Ascending aorta (tissue), 2 donors: ENCODE measurements around the gene ACY1. TPM values are rescaled to one million over a fixed set of nuclear protein-coding genes. Genes with fewer than 3 reads are reported as not detected.

Experiments
- DNase-seq, 2 donors: peaks; one replicate each; pipeline ENCODE4 v3.0.0-alpha.2; 2019; ENCODE audit warnings: low spot score in 2 of 2
- H3K27ac ChIP-seq, 2 donors: fragments of 200-600 bp; sonication (generic); one replicate each; pipeline ENCODE4 v1.5.1; 2016 to 2017; ENCODE audit warnings: mild to moderate bottlenecking in 1 of 2
- H3K27me3 ChIP-seq: fragments of 200-600 bp; sonication (generic); one replicate; pipeline ENCODE4 v1.5.1; 2017
- H3K36me3 ChIP-seq, 2 donors: fragments of 200-600 bp; sonication (generic); one replicate each; pipeline ENCODE4 v1.5.1; 2016
- H3K4me1 ChIP-seq, 2 donors: fragments of 200-600 bp; sonication (generic); one replicate each; pipeline ENCODE4 v1.5.1; 2016 to 2017; ENCODE audit warnings: mild to moderate bottlenecking in 1 of 2
- H3K4me3 ChIP-seq, 2 donors: fragments of 200-600 bp; sonication (generic); one replicate each; pipeline ENCODE4 v1.5.1; 2016 to 2017; ENCODE audit warnings: mild to moderate bottlenecking in 1 of 2
- H3K9me3 ChIP-seq, 2 donors: fragments of 200-600 bp; sonication (generic); one replicate each; pipeline ENCODE4 v1.5.1; 2016
- CTCF ChIP-seq, 3 experiments: fragments of 200-600 bp in 2 of 3; fragments of 450-650 bp in 1 of 3; sonication (generic) in 2 of 3; IDR thresholded peaks; one replicate each; pipeline ENCODE4 v1.5.1; 2016 to 2019; ENCODE audit warnings: antibody characterized with exemption in 3 of 3, mild to moderate bottlenecking in 1 of 3, moderate library complexity in 1 of 3
- intact Hi-C: fragments of 100-400 bp; cut with DNase I; formaldehyde crosslinking; loops from one replicate; pipeline ENCODE4 v1.15.1; 2023
- total RNA-seq: library from RNA; depleted of rRNA; stranded (reverse); fragments of >200 nt; gene quantifications from one replicate; pipeline ENCODE4 v1.1.0, GENCODE V29; 2016

The ACY1 gene
- total RNA-seq, 1 donor from 2014 or later, result 94.0 TPM

GRCh38 chr3:51941798-51942602 lies 41.3 kb upstream of the ACY1 start, which contains the start of the genes PARP3 and RRP9:
TSS of gene PARP3 (plus strand) at chr3:51942363. CDS start at chr3:51943356, 993 bp downstream.
TSS of gene RRP9 (minus strand) at chr3:51941904. CDS start at chr3:51941867, 37 bp downstream.
- Histone ChIP-seq H3K27ac (peak within 1 kb of the TSS; percentile 97 to 98), H3K9me3 (no peaks in the 10 kb centered on the region), H3K36me3 (peaks cover 6 to 20% of the 10 kb centered on the region in 2 donors), H3K27me3 (no peaks in the 10 kb centered on the region), H3K4me1 (peaks cover 14 to 23% of the 10 kb centered on the region in 2 donors), H3K4me3 (peak within 1 kb of the TSS; percentile 77 to 91)
- DNase-seq, result peak; percentile 100
- TF ChIP-seq CTCF (IDR thresholded peaks at IDR 0.05), result peak; percentile 99
- intact Hi-C loops, result loop anchor here (1.0 to 10.0 kb wide), 6 partner anchors 25 to 763 kb away; partner anchors contain the start of genes ABHD14B, DUSP7, GLT8D1 and MANF

- no peak for TF ChIP-seq CTCF (IDR thresholded peaks at IDR 0.05)
- Histone ChIP-seq H3K9me3 (no peaks in the 10 kb centered on the region), H3K4me1 (peaks cover 14 to 23% of the 10 kb centered on the region in 2 donors), H3K27ac (peak overlapping the region; percentile 97 to 98), H3K36me3 (peaks cover 0 to 11% of the 10 kb centered on the region in 2 donors), H3K27me3 (no peaks in the 10 kb centered on the region), H3K4me3 (peak overlapping the region; percentile 50 to 91)
- intact Hi-C loops, result loop anchor here (1.0 to 10.0 kb wide), 6 partner anchors 24 to 762 kb away; partner anchors contain the start of genes ABHD14B, DUSP7, GLT8D1 and MANF
- DNase-seq, result peak in 1 of 2 donors; percentile 82
Observed at GRCh38 chr3:51942603-51943450, 40.5 kb upstream of the ACY1 start.

GRCh38 chr3:51943451-51944391 lies 39.6 kb upstream of the ACY1 start:
- Histone ChIP-seq H3K36me3 (peaks cover 2 to 3% of the 10 kb centered on the region in 2 donors), H3K4me1 (peaks cover 14 to 23% of the 10 kb centered on the region in 2 donors), H3K27ac (peak overlapping the region; percentile 97 to 98), H3K4me3 (peak overlapping the region; percentile 50 to 91), H3K27me3 (no peaks in the 10 kb centered on the region), H3K9me3 (no peaks in the 10 kb centered on the region)
- intact Hi-C loops, result loop anchor here (2.0 to 10.0 kb wide), 4 partner anchors 23 to 761 kb away; partner anchors contain the start of genes DUSP7, GLT8D1, MANF and PCBP4
- peak in 1 of 2 donors; percentile 62 for DNase-seq
- no peak for TF ChIP-seq CTCF (IDR thresholded peaks at IDR 0.05)

GRCh38 chr3:51944451-51945021 lies 38.8 kb upstream of the ACY1 start:
- no peak for TF ChIP-seq CTCF (IDR thresholded peaks at IDR 0.05)
- Histone ChIP-seq H3K4me3 (no peak overlapping the region), H3K9me3 (no peaks in the 10 kb centered on the region), H3K27ac (no peak overlapping the region), H3K4me1 (peaks cover 14 to 23% of the 10 kb centered on the region in 2 donors), H3K36me3 (peaks cover 0 to 7% of the 10 kb centered on the region in 2 donors), H3K27me3 (no peaks in the 10 kb centered on the region)
- no peak for DNase-seq
- intact Hi-C loops, result loop anchor here (10.0 kb wide), 2 partner anchors 560 to 760 kb away; partner anchors contain the start of genes GLT8D1, MANF and SPCS1
